Stimulated activated CD4-positive, alpha-beta T cell treated with anti-CD3 and anti-CD28 coated beads, Interleukin-4, amount 100 ng/mL, for 24 hours (primary cell): ENCODE results near the gene SART3.
"Not testable (repeated sequence)": the region's sequence is repeated elsewhere in the genome, so short reads cannot be mapped to it uniquely, and the experiment has no call there.

ENCODE experiments used
- DNase-seq: peaks from one replicate; pipeline ENCODE4 v3.0.0-alpha.2; 2020

Gene SART3

DNA sequence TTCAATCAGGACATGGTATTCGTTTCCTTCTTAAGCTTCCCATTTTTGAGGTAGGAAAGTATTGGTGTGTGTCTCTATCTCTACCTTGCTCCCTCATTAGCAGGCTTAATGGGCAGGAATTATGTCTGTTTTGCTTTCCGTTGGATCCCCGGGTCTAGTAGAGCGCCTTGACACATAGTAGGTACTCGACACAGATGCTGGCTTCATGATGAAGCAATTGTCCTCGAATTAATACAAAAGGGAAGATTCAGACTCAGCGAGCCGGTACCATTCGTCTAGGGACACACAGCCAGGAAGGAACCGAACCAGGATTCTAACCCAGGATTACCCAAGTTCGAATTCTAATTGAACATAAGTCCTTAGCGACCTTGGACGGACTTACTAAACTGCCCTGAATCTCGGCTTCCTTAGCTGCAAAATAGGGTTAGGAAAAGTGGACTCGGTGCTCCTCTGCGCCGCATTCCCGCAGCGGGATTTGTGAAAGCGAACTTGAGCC is 927 bp upstream of the SART3 start:
- DNase-seq: no peak

GRCh38 chr12:108560321-108560721 is 652 bp downstream of the SART3 start:
- no peak for DNase-seq

- DNase-seq: no peak
Observed at GRCh38 chr12:108559748-108560147, 1.2 kb downstream of the SART3 start.

DNA sequence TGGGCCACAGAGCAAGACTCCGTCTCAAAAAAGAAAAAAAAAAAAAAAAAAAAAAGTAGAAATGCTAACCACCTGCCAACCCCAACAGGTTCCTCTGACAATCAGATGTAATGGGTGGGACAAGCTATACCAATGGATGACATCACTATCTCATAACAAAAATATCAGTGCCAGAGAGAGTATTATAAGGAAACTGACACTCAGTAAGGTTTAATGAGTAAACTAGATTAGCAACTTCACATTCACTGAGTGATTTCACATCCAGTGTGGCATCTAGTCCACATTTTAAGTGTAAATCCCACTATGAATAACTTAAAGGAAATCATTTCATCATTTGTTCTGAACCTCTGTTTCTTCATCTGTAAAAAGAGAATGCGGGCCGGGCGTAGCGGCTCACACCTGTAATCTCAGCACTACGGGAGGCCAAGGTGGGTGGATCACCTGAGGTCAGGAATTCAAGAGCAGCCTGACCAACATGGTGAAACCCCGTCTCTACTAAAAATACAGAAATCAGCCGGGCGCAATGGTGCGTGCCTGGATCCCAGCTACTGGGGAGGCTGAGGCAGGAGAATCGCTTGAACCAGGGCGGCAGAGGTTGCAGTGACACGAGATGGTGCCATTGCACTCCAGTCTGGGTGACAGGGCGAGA is 1.8 kb downstream of the SART3 start:
- no peak for DNase-seq

DNA sequence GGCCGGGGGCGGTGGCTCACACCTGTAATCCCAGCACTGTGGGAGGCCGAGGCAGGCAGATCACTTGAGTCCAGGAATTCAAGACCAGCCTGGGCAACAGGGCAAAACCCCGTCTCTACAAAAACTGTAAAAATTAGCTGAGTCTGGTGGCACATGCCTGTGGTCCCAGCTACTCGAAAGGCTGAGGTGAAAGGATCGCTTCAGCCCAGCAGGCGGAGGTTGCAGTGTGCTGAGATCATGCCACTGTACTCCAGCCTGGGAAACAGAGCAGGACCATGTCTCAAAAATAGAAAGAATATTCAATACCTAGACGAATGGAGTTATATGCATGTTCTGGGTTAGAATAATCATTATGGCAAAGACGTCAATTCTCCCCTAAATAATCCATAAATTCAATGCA is 5.6 kb downstream of the SART3 start:
- not testable (repeated sequence) for DNase-seq

DNA sequence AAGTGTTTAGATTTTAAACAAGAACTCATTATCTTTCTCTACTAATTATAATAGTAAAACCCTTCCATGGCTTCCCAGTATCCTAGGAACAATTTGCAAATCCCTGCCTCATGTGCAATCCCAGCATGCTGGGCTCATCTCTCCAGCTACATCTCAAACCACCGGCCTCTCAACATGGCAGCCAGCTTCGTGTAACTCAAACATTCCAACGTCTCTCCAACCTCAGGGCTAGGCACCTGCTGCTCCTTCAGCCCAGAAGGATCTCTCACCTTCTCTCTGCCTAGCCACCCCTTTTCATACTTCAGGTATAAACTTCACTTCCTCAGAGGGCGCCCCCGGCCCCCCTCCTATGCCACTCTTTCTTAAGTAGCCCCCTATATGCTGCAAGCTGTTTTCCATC is 7.2 kb downstream of the SART3 start:
- DNase-seq: no peak

DNA sequence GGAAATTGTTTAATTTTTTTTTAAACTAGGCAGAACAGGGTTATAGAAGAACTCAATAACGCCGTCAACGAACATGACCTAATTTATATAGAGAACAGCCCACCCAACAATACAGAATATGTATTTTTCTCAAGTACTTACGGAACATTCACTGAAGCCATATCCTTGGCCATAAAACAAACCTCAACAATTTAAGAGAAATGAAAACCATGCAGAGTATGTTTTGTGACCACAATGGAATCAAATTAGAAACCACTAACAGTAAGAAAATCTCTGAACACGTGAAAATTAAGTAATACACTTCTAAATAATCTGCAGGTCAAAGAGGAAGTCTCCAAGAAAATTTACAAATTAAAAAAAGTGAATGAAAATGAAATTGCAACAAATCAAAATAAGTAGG is 9.4 kb downstream of the SART3 start:
- no peak for DNase-seq

GRCh38 chr12:108548954-108549521 is 11.9 kb downstream of the SART3 start:
- no peak for DNase-seq

DNA sequence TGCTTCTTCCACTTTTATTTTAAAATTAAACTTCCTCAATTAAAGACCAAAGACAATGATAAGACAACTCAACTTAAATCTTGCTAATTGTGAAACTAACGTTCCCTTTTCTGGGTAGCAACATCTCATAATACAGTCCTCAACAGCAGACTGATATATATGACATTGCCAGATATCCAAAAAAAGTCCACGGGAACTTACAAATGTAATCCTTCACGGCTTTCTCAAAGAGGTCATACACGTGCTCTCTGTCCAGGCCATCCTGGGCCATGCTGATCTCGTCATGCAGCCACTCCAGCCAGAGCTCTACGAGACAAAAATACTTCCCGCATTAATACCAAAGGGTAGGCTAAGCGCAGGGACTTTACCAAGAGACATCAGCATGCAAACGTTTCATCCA is 13.3 kb downstream of the SART3 start:
- DNase-seq: no peak

DNA sequence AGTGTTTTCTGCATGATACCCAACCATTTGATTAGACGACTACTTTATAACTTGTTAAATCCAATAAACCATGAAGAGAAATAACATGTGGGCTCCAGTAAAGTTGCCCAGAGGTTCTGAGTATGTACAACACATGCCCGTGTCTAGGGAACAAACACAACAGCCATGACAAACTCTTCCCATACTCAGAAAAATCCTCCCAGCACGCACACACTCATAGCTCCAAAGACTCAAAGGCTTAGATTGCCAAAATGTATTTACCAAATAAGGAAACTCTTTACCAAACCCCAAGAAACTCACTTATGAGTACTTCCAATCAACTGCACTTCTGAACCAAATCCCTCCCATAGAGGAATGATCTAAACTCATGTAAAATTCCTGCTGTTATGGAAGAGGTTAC is 17.3 kb downstream of the SART3 start:
- no peak for DNase-seq

GRCh38 chr12:108542320-108542719 is 18.7 kb downstream of the SART3 start:
- DNase-seq: no peak

DNA sequence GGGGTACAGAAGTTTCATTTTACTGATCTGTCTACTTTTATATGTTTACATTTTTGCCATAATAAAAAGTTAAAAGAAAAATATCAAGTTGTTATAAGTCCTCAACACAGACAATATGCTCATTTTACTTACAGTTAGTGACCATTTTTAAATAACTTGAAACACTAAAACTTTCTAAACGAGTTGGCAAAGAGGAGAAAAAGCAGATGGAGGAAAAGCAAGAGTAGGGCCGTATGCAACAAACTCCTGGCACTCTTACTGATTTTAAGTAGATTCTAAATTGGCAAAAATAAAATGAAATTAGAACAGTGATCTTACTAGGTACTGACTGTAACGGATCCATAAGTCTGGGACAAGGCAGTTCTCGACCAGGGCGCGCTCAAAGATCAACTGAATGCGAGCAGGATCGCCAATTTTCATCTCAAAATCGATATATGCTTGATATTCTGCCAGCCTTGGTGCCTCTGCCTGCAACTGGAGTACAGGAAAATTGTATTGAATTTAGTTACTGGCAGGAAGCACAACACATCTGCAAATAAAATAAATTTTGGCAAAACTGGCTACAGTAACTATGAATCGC is 22.3 kb downstream of the SART3 start:
- no peak for DNase-seq

GRCh38 chr12:108538146-108538545 is 22.8 kb downstream of the SART3 start:
- no peak for DNase-seq

DNA sequence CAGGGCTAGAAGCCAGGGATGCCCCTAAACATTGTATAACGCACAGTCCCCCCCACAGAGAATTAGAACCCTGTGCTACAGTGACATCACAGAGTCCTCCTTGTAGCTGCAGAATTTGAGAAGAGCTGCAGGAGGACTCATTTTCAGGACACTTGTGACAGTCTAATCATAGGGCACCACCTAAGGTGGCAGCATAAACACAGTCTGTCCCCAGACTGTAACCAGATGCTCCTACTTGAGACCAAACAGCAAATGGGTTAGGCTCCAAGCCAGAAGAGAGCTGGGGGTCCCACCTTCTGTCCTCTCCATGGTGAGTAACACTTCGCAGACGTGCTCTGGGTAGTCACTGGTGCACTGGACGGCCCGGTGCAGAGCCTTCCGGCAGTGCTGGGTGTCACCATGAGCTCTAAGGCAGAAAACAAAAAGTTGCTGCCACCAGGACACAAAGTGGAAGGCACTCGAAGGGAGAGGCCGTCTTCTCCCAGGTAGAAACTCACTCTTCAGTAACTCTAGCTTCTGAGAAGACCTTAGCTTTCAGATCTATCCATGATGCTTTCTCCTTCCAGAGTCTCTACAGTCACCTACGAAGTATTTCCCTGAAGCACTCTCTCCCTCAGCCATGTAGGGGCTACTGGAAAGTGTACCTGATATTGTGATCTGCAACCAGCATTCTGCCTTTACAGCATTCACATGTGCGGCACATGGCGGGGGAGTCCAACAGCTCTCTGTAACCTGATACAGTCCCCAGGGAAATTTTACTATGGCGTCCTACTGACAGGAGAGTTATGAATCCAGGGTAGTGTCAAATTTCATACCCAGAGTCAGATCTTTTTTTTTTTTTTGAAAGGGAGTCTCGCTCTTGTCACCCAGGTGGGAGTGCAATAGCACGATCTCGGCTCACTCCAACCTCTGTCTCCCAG is 28.8 kb downstream of the SART3 start:
- no peak for DNase-seq

GRCh38 chr12:108530161-108530560 is 30.8 kb downstream of the SART3 start:
- no peak for DNase-seq

DNA sequence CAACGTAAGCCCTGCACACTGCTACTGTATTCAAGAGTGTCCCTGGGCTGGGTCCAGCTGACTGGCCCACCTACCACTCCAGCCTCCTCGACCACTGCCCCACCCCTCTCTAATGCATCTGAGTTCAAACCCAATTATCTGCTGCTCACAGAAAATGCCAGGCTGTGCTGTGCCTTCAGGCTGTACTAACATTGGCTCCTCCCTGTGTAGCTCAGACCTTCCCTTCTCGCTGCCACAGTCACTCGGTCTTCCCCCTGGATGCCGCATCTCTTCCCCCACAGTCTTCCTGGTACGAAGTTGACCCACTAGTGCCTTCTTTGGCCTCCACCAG is 33.8 kb downstream of the SART3 start:
- DNase-seq: no peak

DNA sequence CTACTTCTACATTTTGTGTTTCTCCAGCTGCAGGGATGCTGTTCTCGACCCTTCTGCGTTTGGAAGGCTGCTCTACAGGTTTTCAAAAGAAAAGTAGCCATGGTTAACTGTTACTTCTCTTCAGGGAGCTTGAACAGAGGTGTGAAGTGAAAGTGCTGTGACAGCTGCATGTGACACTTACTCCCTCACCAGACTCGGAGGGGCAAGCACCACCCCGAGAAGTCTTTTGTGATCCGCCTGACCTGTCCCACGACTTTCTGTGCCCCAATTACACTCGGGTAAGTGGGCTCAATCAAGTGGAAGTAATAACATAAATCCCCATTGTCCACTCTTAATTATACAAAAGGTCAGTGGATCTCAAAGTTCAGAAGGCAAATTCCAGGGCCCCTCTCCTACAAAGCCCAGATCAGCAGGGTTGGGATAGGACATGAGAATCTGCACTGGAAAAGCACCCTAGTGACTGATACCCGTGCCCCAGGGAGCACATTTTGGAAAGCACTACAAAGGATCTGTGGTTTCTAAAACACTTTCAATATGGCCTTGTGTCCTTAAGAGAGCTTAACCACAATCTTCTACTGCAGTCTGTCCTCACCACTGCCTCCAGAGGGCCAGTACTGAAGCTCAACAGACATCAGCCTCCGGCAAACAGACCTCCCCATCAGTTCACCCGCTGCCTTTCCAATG is 34.3 kb downstream of the SART3 start:
- DNase-seq: no peak

DNA sequence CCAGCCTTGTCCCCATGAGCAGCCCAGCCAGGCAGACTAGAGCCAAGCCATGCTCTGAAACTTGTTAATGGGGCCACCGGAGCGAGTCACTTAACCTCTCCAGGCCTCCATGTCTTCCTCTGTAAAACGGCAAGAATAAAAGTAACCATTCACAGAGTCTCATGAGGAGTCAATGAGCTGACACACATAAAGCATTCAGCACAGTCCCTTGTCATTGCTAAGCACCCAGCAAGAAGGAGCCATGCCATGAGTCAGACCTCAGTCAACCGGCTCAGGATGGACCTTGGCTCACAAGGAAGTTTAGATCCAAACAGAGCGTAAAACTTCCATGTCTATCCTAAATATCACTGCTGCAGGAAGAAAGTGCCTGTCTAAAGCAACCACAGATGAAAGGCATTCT is 35.3 kb downstream of the SART3 start:
- DNase-seq: no peak

GRCh38 chr12:108523365-108523764 is 37.6 kb downstream of the SART3 start:
- DNase-seq: no peak

GRCh38 chr12:108519558-108519957 is 41.4 kb downstream of the SART3 start:
- no peak for DNase-seq

GRCh38 chr12:108518716-108519496 is 42.1 kb downstream of the SART3 start:
- DNase-seq: no peak

GRCh38 chr12:108518101-108518715 is 42.8 kb downstream of the SART3 start:
- DNase-seq: no peak
